ENCODE results near the gene RNU6-9. TPM values are rescaled to one million over a fixed set of nuclear protein-coding genes. Genes with fewer than 3 reads are reported as not detected.

RNU6-9 gene
- total RNA-seq, 6 experiments from 2014 or later = not detected

GRCh38 chr19:855142-855541, 38.1 kb upstream of the RNU6-9 start:
- Histone ChIP-seq H3K27me3 (no peaks in the 10 kb centered on the region), H3K4me1 (peaks cover 0 to 8% (median 3%) of the 10 kb centered on the region in 4 donors), H3K36me3 (no peaks in the 10 kb centered on the region), H3K4me3 (no peak overlapping the region), H3K27ac (no peak overlapping the region), H3K9me3 (no peaks in the 10 kb centered on the region)
- ATAC-seq (no peak), DNase-seq (no peak)
- TF ChIP-seq POLR2A (IDR thresholded peaks at IDR 0.05) (no peak), CTCF (IDR thresholded peaks at IDR 0.05) (no peak)
- intact Hi-C loops (cut with DNase I) = loop anchor here (10.0 kb wide), 2 partner anchors 120 to 140 kb away; no protein-coding TSS in a partner anchor
- 82% methylated on average over 6 of the region's 12 CpGs for WGBS (ENCODE audit: insufficient coverage, low coverage, low lambda C conversion rate, missing lambda C conversion rate)

- Histone ChIP-seq H3K27ac (no peak overlapping the region), H3K4me1 (peaks cover 0 to 5% (median 2%) of the 10 kb centered on the region in 4 donors), H3K4me3 (no peak overlapping the region), H3K9me3 (no peaks in the 10 kb centered on the region), H3K36me3 (no peaks in the 10 kb centered on the region), H3K27me3 (no peaks in the 10 kb centered on the region)
- no peak for DNase-seq
- TF ChIP-seq POLR2A (IDR thresholded peaks at IDR 0.05) = no peak
- no peak for TF ChIP-seq CTCF (IDR thresholded peaks at IDR 0.05)
- ATAC-seq = no peak
- intact Hi-C loops (cut with DNase I) = loop anchor here (10.0 kb wide), 2 partner anchors 119 to 139 kb away; no protein-coding TSS in a partner anchor
- WGBS (ENCODE audit: insufficient coverage, low coverage, low lambda C conversion rate, missing lambda C conversion rate) = 37% methylated on average over 2 of the region's 40 CpGs
Measured at GRCh38 chr19:855566-856120, 37.6 kb upstream of the RNU6-9 start.

DNA sequence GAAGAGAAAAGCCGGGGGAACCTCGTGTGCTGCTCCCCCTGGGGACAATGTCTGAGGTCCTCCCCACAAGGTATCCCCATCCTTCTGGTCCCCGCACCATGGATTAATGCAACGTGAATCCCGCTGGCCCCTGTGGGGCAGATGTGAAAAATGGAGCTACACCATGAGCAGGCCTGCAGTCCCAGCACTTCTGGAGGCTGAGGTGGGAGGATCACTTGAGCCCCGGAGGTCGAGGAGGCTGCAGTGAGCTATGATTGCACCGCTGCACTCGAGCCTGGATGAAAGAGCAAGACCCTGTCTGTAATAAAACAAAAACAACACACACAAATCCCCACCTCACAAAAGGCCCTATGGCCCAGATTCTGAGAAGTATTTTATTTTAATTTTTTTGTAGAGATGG, 35.0 kb upstream of the RNU6-9 start:
- 73% methylated on average over 5 of the region's 9 CpGs for WGBS (ENCODE audit: insufficient coverage, low coverage, low lambda C conversion rate, missing lambda C conversion rate)
- intact Hi-C loops (cut with DNase I) = loop anchor here (10.0 kb wide), 2 partner anchors 117 to 137 kb away; no protein-coding TSS in a partner anchor
- Histone ChIP-seq H3K27ac (no peak overlapping the region), H3K4me1 (no peaks in the 10 kb centered on the region), H3K36me3 (no peaks in the 10 kb centered on the region), H3K4me3 (no peak overlapping the region), H3K27me3 (no peaks in the 10 kb centered on the region), H3K9me3 (no peaks in the 10 kb centered on the region)
- DNase-seq (no peak), ATAC-seq (no peak)
- TF ChIP-seq CTCF (IDR thresholded peaks at IDR 0.05) (no peak), POLR2A (IDR thresholded peaks at IDR 0.05) (no peak)

- Histone ChIP-seq H3K4me3 (peak within 1 kb of the TSS in 1 of 3 donors; percentile 24), H3K27ac (no peak within 1 kb of the TSS), H3K9me3 (no peaks in the 10 kb centered on the region), H3K4me1 (no peaks in the 10 kb centered on the region), H3K36me3 (no peaks in the 10 kb centered on the region), H3K27me3 (no peaks in the 10 kb centered on the region)
- WGBS (ENCODE audit: insufficient coverage, low coverage, low lambda C conversion rate, missing lambda C conversion rate) = 10% methylated on average over 2 of the region's 24 CpGs
- ATAC-seq (peak; percentile 21 to 54 (median 32)), DNase-seq (peak in 1 of 3 donors; percentile 58)
- TF ChIP-seq CTCF (IDR thresholded peaks at IDR 0.05) (no peak), POLR2A (IDR thresholded peaks at IDR 0.05) (peak; percentile 57)
- intact Hi-C loops (cut with DNase I) = loop anchor here (10.0 kb wide), 2 partner anchors 116 to 136 kb away; no protein-coding TSS in a partner anchor
Measured at GRCh38 chr19:858868-859843, 34.1 kb upstream of the RNU6-9 start, which contains the start of gene CFD. Gene CFD (plus strand): TSS chr19:859664. CDS start chr19:859690, 26 bp downstream.
